SW480 (cell line): ENCODE results near the gene TIMM10B.

ENCODE experiments used
- DNase-seq: peaks from one replicate; pipeline ENCODE4 v3.0.0-alpha.2; 2016; ENCODE audit warnings: low spot score

The TIMM10B gene

DNA sequence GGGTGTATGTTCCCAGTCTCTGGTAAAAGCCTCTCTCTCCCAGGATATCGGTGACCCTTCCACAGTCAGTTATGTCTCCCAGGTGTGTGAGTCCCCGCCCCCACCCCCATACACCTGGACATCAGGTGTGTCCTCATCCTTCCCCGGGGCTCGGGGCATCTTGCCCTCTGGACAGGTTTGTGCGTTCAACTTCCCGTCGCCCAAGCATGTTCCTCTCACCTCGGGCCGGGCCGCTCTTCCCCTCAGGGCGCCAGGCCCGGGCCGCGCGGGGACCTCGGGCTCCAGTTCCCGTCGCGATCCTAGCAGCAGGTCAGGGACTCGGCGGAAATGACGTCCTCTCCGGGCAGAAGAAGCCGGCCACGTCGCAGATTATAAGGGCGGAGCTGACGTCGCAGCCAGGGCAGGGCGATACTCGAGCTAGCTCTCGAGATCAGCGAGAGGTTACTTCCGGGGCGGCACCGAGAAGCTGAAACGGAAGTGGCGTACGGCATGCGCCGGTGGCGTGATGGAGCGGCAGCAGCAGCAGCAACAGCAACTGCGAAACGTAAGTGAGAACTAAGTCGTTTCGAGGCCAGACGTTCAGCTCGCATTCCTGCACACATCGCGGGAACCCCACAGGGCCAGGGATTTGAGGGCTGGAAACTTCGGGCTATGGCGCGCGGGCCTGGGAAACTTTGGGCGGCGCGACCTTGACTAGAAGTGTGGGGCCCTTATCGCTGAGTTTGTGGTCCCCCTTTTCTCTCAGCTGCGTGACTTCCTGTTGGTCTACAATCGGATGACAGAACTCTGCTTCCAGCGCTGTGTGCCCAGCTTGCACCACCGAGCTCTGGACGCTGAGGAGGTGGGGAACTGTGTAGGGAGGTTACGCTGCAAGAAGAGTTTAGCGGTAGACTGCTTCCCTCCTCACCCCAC is at the start of gene TIMM10B, which contains the start of gene ARFIP2:
Gene TIMM10B (plus strand): TSS at position 490 of the 912 bp plus-strand sequence. CDS start 16 bp downstream, at position 506.
Gene ARFIP2 (minus strand): TSS at position 320 of the 912 bp plus-strand sequence. CDS start 910 bp downstream, outside the sequence.
- DNase-seq = peak; percentile 97

GRCh38 chr11:6431861-6432260 is 49.4 kb upstream of the TIMM10B start:
- peak; percentile 18 for DNase-seq

DNA sequence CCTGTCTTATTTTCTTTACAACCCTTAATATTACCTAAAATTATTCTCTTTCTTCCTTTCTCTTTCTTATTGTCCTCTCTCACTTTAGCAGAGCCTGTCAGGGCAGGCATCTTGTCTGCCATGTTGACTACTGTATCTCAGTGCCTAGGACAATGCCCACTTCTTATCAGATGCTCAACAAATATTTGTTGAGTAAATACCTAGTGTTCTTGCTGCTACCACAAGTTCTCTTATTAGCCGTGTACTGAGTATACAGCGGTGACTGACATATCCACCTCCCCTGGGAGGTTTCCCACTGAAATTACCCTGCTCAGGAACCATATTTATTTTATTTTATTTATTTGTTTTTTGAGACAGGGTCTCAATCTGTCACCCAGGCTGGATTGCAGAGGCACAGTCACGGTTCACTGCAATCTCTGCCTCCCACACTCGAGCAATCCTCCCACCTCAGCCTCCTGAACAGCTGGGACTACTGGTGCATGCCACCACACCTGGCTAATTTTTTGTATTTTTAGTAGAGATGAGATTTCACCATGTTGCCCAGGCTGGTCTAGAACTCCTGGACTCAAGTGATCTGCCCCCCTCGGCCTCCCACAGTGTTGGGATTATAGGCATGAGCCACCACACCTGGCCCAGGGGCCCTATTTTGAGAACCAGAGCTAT is 47.2 kb upstream of the TIMM10B start:
- no peak for DNase-seq

GRCh38 chr11:6437423-6437822 is 43.9 kb upstream of the TIMM10B start:
- no peak for DNase-seq

- no peak for DNase-seq
Measured at GRCh38 chr11:6437993-6438392, 43.3 kb upstream of the TIMM10B start.

GRCh38 chr11:6438979-6439571 is 42.2 kb upstream of the TIMM10B start:
- DNase-seq = peak; percentile 59

DNA sequence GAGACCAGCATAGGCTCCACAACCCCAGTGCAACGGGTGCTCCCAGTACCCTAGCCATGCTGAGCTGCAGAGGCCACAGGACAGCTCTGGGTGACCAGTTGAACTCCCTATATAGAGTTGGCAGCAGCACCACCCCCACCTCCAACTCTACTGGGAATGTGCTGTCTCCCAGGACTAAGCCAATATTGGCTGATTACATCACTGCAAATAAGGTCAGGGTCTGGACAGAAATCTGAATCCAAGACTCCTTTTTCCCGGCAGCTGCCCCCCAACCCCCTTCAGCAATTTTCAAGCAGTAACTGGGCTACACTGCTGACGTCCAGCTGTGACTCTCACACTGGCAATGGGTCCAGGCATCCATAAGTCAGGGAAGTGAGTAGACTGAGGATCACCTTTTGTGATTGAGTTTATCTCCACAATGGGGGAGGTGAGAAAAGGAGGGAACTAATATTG is 40.4 kb upstream of the TIMM10B start, which contains the start of gene HPX:
Gene HPX (minus strand): TSS at position 82 of the 453 bp plus-strand sequence. CDS start 24 bp downstream, at position 58.
- no peak for DNase-seq

DNA sequence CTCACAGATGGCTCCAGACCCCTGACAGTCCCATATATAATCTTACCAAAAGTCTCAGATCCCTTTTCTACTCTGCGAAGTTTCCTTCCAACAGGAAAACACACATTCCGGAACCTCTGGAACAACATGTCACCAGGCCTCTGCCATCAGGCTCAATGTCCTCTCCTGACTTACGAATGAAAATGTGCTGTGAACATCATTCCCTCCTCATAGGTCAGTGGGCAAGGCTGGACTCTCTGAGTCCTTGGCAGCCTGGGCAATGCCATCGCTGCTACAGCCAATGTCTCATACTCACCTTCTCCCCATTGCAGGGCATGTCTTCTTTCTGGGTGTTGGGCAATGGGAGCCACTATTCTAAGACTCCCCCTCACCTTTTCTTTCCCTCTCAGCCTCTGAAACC is 38.9 kb upstream of the TIMM10B start:
- no peak for DNase-seq

- DNase-seq = peak; percentile 42
Measured at GRCh38 chr11:6443269-6444003, 37.9 kb upstream of the TIMM10B start.

- DNase-seq = no peak
Measured at GRCh38 chr11:6448574-6448973, 32.7 kb upstream of the TIMM10B start.

DNA sequence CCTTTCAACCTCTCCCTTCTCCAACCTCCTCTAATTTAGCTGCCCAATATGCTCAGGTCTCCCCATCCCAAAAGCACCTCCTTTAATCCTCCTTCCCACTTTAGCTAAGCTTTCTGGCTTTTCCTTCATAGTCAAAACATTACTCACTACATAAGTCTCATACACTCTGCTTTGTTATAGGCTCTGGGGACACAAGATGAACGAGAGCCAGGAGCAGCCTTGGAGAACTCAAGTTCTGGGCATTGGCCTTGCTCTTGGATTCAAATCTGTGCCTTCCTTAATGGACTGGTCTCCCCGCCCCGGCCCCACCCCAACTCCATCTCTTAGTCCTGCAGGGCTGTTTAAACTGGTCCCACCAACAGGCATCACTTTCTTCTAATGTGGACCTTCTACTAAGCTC is 29.1 kb upstream of the TIMM10B start:
- DNase-seq = no peak

GRCh38 chr11:6453152-6453551 is 28.1 kb upstream of the TIMM10B start:
- DNase-seq = no peak

DNA sequence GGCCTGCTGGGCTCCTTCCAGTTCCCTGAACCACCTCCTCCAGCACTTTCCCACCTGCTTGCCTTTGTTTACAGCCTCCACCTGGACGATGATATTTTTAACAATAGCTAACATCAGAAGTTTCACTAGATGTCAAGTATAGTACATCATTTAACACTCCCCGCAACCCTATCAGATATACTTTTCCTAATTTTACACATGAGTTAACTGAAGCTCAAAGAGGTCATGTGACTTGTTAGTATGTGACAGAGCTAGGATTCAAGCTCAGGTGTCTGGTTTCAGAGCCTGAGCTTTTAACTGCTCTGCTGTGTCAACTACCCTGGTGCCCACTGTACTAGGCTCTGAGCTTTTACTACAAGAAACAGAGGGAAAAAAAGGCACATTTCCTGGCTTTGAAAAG is 26.2 kb upstream of the TIMM10B start:
- no peak for DNase-seq

DNA sequence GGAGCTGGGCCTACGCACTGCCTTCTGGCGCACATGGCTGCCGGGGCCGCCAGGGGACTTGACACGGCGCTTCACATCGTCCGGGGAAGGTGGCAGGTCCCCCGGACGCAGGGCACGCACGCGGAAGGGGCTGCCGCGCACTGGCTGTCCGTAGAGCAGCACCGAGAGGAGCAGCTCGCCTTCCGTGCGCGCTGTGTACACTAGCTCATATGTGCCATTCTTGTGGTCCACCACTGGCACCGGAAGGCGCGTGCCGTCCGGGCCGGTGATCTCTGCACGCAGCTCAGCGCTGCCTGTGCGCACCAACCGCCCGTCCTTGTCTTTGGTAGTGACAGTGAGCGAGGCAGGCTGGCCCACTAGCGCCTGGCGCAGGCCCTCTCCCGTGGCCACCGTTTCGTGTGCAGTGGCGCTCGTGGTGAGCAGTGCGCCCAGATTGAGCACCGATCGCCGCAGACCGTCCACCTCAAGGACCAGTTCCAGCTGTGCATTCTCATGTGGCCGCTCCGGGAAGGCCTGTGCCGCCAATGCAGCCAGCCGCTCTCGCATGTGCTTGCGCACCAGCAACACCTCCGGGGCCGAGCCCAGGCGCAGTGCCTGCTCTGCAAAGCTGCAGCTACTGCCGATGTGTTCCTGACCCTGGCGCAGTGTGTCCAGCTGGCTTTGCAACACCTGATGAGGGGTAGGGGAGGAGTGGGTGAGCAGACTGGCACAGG is 24.8 kb upstream of the TIMM10B start:
- DNase-seq = no peak

- no peak for DNase-seq
Measured at GRCh38 chr11:6457581-6458320, 23.6 kb upstream of the TIMM10B start.

GRCh38 chr11:6458352-6459098 is 22.8 kb upstream of the TIMM10B start:
- DNase-seq = no peak

DNA sequence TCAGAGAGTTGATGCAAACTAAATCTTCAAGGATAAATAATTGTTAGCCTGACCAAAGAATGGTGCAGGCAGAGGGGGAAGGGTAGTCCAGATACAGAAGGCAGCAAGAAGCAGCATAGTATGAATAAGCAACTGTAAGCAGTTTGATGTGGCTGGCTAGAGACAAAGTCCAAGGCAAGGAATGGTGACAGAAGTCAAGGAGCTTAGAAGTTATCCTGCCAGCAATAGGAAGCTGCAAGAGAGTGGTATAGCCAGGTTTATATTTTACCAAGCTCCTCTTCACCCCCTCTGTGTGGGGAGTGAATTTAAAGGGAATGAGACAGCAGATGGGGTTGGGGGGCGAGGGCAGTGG is 22.2 kb upstream of the TIMM10B start:
- DNase-seq = no peak

DNA sequence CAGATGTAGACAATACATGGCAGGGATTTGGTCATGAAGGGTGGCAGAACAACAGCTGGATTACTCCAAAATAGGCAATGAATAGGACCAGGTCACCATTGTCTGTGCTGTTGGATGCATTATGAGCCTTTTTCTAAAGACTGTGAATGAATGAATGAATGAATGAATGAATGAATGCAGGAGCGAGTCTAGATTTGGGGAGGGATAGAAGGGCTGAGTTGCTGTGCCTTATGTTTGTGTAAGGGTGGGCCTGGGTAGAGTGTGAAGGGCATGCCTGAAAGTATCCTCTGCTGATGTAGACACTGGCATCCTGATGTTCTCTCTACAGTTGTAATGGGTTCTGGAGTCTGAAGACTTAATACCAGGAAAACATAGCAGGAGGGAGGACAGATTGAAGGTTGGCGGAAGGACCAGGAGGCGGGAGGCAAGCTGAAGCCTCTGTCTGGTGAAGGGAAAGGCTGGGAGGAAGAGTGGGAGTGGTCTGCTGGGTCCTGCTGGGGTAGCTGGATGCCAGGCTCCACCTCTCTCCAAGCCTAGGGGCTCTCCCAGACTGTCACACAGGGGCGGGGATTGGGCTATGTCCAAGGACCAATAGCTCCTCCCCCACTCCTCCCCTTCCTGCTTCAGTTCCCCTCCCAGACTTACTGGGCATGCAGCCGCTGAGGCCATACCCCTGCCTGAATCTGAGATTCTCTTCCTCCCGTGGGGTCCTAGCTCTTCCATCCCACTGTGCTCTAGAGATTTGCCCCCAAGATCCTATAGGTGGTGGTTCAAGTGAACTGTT is 12.4 kb upstream of the TIMM10B start:
- DNase-seq = peak; percentile 20

DNA sequence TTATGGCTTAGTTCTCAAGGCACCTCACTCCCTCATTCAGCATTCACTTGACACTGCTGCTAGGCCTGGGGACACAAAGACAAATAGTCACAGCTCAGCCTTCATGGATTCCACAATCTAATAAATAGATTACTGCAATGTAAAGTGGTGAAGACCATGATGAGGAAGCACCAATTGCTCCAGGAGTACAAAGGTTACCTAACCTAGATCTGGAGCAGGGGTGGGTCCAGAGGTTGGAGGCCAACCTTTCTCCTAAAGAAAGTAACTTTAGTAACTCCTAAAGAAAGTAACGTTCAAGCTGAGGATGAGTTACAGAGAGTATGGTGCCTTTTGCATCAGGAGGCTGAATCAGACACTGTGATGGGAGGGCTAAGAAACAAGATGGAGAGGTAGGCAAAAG is 11.7 kb upstream of the TIMM10B start:
- DNase-seq = no peak
